T-helper 1 cell treated with Interleukin-12 subunit alpha and Interleukin-12 subunit beta and Interleukin-4 antibody, amounts not matched to agents 30 μg/mL and 1 μg/mL, for 36 hours (primary cell): ENCODE results near the gene DCN.

Source experiments
- H3K27ac Mint-ChIP-seq: one replicate; pipeline ENCODE4 v1.8.0; 2021; ENCODE audit warnings: mild to moderate bottlenecking, mixed read lengths
- H3K27me3 Mint-ChIP-seq: one replicate; pipeline ENCODE4 v1.8.0; 2021; ENCODE audit warnings: low read depth, mixed read lengths
- H3K36me3 Mint-ChIP-seq: one replicate; pipeline ENCODE4 v1.8.0; 2021; ENCODE audit warnings: low read depth, mixed read lengths
- H3K4me1 Mint-ChIP-seq: one replicate; pipeline ENCODE4 v1.8.0; 2021; ENCODE audit warnings: low read depth, mixed read lengths
- H3K4me3 Mint-ChIP-seq: one replicate; pipeline ENCODE4 v1.8.0; 2021; ENCODE audit warnings: mild to moderate bottlenecking, moderate library complexity, mixed read lengths
- H3K9me3 Mint-ChIP-seq: one replicate; pipeline ENCODE4 v1.8.0; 2021; ENCODE audit warnings: mixed read lengths

The DCN gene

GRCh38 chr12:91139286-91139685 is 43.3 kb downstream of the DCN start:
- Mint-ChIP-seq H3K27me3 (no peaks in the 10 kb centered on the region), H3K9me3 (no peaks in the 10 kb centered on the region), H3K36me3 (no peaks in the 10 kb centered on the region), H3K27ac (no peak overlapping the region), H3K4me1 (no peaks in the 10 kb centered on the region), H3K4me3 (no peak overlapping the region)

GRCh38 chr12:91138337-91138920 is 44.2 kb downstream of the DCN start:
- Mint-ChIP-seq H3K4me1 (no peaks in the 10 kb centered on the region), H3K9me3 (no peaks in the 10 kb centered on the region), H3K4me3 (no peak overlapping the region), H3K27ac (no peak overlapping the region), H3K36me3 (no peaks in the 10 kb centered on the region), H3K27me3 (no peaks in the 10 kb centered on the region)

DNA sequence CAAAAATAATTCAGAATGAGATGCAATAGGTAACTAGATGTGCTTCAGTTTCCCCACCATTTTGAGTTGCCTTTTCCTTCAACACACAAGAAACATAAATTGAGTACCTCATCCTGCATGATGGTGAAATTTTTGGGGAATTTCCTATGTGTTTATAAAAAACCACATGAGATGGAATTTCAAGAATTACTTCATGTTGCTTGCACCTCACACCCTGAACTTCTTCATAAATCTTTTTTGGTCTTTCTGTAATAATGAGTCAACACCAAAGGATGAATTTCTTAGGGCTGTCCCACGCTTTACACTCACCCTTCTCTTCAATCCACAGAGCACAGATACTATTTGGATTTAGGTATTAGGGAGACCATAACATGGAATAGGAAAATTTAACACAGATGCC is 48.7 kb downstream of the DCN start:
- H3K4me3 Mint-ChIP-seq, result no peak overlapping the region
- no peaks in the 10 kb centered on the region for H3K9me3 Mint-ChIP-seq
- H3K4me1 Mint-ChIP-seq, result no peaks in the 10 kb centered on the region
- H3K36me3 Mint-ChIP-seq, result no peaks in the 10 kb centered on the region
- H3K27ac Mint-ChIP-seq, result no peak overlapping the region
- H3K27me3 Mint-ChIP-seq, result no peaks in the 10 kb centered on the region

GRCh38 chr12:91129662-91130362 is 52.8 kb downstream of the DCN start:
- Mint-ChIP-seq H3K9me3 (no peaks in the 10 kb centered on the region), H3K4me1 (no peaks in the 10 kb centered on the region), H3K4me3 (no peak overlapping the region), H3K36me3 (no peaks in the 10 kb centered on the region), H3K27me3 (no peaks in the 10 kb centered on the region), H3K27ac (no peak overlapping the region)

GRCh38 chr12:91127751-91128150 is 54.9 kb downstream of the DCN start:
- Mint-ChIP-seq H3K27me3 (no peaks in the 10 kb centered on the region), H3K36me3 (no peaks in the 10 kb centered on the region), H3K27ac (no peak overlapping the region), H3K4me3 (no peak overlapping the region), H3K9me3 (no peaks in the 10 kb centered on the region), H3K4me1 (no peaks in the 10 kb centered on the region)

- H3K9me3 Mint-ChIP-seq, result no peaks in the 10 kb centered on the region
- H3K4me1 Mint-ChIP-seq, result no peaks in the 10 kb centered on the region
- no peaks in the 10 kb centered on the region for H3K36me3 Mint-ChIP-seq
- H3K27ac Mint-ChIP-seq, result no peak overlapping the region
- H3K27me3 Mint-ChIP-seq, result no peaks in the 10 kb centered on the region
- H3K4me3 Mint-ChIP-seq, result no peak overlapping the region
These were observed 55.3 kb downstream of the DCN start for GRCh38 chr12:91127306-91127705.

DNA sequence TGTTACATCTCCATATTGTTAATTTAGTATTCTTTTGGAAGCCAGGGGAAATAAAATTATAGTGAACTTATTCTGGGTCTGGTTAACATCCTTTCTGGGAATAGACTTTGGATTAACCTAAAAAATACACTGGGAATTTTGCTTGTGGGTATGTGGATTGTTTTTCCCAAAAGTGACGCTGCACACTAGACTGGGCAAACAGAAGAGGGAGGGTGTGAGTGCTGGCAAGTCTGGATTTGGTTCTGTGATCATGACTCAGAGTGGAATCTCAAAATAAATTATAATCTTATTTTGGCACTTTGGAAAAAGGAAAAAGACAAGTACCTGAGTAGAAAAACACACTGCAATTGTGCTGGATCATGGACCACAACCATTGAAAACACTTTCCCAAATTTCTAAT is 56.1 kb downstream of the DCN start:
- H3K27ac Mint-ChIP-seq, result no peak overlapping the region
- no peaks in the 10 kb centered on the region for H3K4me1 Mint-ChIP-seq
- H3K4me3 Mint-ChIP-seq, result no peak overlapping the region
- no peaks in the 10 kb centered on the region for H3K9me3 Mint-ChIP-seq
- no peaks in the 10 kb centered on the region for H3K27me3 Mint-ChIP-seq
- no peaks in the 10 kb centered on the region for H3K36me3 Mint-ChIP-seq

DNA sequence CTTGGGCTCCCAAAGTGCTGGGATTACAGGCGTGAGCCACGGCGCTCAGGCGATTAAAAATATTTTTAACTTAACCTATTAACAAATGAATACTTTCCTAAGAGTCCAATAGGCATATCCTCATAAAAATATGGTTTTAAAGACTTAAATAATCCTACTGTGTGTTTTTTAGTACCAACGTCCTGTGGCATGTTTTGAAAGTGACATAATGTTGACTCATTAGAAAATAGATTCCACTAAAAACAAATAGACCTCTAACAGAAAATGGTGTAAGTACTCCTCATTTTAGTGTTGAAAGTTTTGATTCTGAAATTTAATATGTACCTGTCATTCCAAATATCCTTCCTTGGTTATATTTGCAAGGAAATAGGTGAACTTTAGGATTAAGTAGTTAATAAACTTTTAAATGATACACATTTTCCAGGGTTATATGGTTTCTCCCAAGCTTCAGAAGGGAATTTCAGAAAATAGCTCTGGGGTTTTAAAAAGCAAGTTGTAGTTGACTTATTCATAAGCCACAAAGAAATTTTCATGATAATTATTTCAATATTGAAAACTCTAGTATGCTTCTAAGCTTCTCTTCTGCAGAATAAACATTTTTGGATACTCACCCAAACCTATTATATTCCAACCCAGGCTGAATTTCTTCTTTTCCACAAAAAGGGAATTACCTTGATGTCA is 59.2 kb downstream of the DCN start:
- no peak overlapping the region for H3K4me3 Mint-ChIP-seq
- no peaks in the 10 kb centered on the region for H3K27me3 Mint-ChIP-seq
- H3K9me3 Mint-ChIP-seq, result no peaks in the 10 kb centered on the region
- H3K27ac Mint-ChIP-seq, result no peak overlapping the region
- H3K4me1 Mint-ChIP-seq, result no peaks in the 10 kb centered on the region
- no peaks in the 10 kb centered on the region for H3K36me3 Mint-ChIP-seq

GRCh38 chr12:91120781-91121180 is 61.8 kb downstream of the DCN start:
- no peaks in the 10 kb centered on the region for H3K36me3 Mint-ChIP-seq
- H3K27ac Mint-ChIP-seq, result no peak overlapping the region
- no peak overlapping the region for H3K4me3 Mint-ChIP-seq
- no peaks in the 10 kb centered on the region for H3K4me1 Mint-ChIP-seq
- no peaks in the 10 kb centered on the region for H3K27me3 Mint-ChIP-seq
- H3K9me3 Mint-ChIP-seq, result no peaks in the 10 kb centered on the region

DNA sequence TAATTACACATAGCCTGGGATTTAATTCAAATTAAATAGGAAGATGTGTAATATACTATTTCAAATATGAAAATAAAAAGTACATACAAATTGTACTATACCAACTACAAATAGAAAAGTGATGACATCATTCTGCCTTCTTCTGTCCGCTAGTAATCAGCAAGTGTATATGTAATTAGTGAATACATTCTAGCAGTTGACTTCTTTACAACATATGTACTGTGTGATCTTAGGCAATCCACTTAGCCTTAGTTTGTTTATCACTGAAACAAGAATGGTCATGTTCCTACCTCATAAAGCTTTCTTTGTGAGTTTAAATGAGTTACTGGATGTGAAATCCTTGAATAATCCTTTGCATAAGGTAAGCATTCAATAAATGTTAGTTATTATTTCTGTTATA is 63.5 kb downstream of the DCN start:
- no peaks in the 10 kb centered on the region for H3K4me1 Mint-ChIP-seq
- H3K36me3 Mint-ChIP-seq, result no peaks in the 10 kb centered on the region
- H3K9me3 Mint-ChIP-seq, result no peaks in the 10 kb centered on the region
- no peak overlapping the region for H3K4me3 Mint-ChIP-seq
- H3K27me3 Mint-ChIP-seq, result no peaks in the 10 kb centered on the region
- no peak overlapping the region for H3K27ac Mint-ChIP-seq

GRCh38 chr12:91113621-91114020 is 69.0 kb downstream of the DCN start:
- Mint-ChIP-seq H3K36me3 (no peaks in the 10 kb centered on the region), H3K27ac (no peak overlapping the region), H3K4me3 (no peak overlapping the region), H3K27me3 (no peaks in the 10 kb centered on the region), H3K9me3 (no peaks in the 10 kb centered on the region), H3K4me1 (no peaks in the 10 kb centered on the region)

- H3K36me3 Mint-ChIP-seq, result no peaks in the 10 kb centered on the region
- H3K27ac Mint-ChIP-seq, result no peak within 1 kb of the TSS
- no peak within 1 kb of the TSS for H3K4me3 Mint-ChIP-seq
- no peaks in the 10 kb centered on the region for H3K4me1 Mint-ChIP-seq
- no peaks in the 10 kb centered on the region for H3K9me3 Mint-ChIP-seq
- H3K27me3 Mint-ChIP-seq, result no peaks in the 10 kb centered on the region
These were observed 71.0 kb downstream of the DCN start, which contains the start of gene LUM for GRCh38 chr12:91111366-91112325. Gene LUM (minus strand): TSS chr12:91111494. CDS start chr12:91108979, 2,515 bp downstream.

DNA sequence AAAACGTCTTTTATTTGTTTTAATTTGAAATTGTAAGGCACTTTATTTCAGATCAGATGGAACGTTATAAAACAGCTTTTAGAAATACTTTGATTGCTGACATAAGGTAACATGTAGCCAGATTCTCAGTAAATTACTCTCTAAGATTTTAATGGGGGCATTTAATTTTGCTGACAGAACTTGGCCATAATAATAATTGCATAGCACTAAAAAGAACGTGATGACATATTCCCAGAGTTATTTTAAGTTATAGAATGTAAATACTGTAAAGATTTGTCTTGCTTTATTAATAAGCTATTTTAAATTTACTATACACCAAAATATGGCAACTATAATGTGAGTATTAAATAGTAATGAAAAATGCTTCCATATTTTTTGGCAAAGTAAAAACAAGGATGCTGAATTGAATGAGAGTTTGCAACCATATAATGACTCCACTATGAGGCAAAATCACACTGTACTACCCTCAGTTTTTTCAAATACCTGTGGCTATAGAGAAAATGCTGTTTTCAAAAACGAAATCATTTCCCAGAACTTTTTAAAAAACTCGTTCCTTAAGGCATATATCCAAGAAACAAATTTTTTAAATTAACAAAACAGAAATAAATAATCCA is 72.2 kb downstream of the DCN start:
- Mint-ChIP-seq H3K9me3 (no peaks in the 10 kb centered on the region), H3K36me3 (no peaks in the 10 kb centered on the region), H3K4me1 (no peaks in the 10 kb centered on the region), H3K27ac (no peak overlapping the region), H3K4me3 (no peak overlapping the region), H3K27me3 (no peaks in the 10 kb centered on the region)
